GM10266 (cell line): ENCODE measurements around the gene COBL.

Source experiments
- DNase-seq: peaks from one replicate; pipeline ENCODE4 v3.0.0; 2012; ENCODE audit errors: extremely low spot score
- CTCF ChIP-seq: IDR thresholded peaks from 2 replicates; pipeline ENCODE4 v1.5.1; 2012; ENCODE audit warnings: mild to moderate bottlenecking, low read depth; ENCODE audit not compliant: control insufficient read depth, insufficient read depth; ENCODE audit errors: missing control alignments

Gene COBL

GRCh38 chr7:51118628-51119027 is 198.0 kb downstream of the COBL start:
- no peak for TF ChIP-seq CTCF
- DNase-seq, result no peak

DNA sequence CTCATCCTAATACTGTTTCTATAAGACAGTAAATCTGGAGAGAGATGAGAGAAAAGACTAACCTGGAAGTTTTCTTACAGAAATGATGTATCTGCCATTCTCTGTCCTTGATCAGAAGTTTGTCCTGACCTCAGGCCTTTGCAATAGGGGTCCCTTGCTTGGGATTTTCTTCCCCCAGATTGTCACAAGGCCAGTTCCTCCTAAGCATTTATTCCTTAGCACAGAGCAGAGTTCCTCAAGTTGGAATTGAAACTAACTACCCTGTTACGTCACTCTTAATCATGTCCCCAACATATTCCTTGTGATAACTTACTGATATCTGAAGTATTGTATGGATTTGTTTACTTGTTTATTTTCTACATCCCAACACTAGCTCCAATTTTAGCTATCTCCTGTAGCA is 202.1 kb downstream of the COBL start:
- DNase-seq, result no peak
- TF ChIP-seq CTCF, result no peak

DNA sequence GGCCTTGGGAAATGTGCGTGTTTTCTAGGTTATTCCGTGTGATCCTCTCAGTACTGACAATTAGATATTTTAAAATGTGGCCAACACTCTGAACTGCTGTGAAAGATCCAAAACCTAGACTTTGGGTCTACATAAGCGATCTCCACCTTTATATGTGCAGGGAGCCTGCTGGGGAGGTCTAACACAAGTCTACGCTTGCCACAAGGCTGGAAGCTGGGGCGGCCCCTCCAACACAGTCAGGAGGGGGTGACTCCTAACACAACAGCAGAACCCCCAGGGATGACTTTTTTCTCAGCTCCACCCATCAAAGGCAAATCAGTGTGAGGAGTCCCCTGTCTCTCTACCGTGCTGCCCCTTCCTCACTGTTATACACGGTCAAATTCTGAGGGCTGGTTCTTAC is 202.6 kb downstream of the COBL start:
- TF ChIP-seq CTCF, result no peak
- DNase-seq, result no peak

DNA sequence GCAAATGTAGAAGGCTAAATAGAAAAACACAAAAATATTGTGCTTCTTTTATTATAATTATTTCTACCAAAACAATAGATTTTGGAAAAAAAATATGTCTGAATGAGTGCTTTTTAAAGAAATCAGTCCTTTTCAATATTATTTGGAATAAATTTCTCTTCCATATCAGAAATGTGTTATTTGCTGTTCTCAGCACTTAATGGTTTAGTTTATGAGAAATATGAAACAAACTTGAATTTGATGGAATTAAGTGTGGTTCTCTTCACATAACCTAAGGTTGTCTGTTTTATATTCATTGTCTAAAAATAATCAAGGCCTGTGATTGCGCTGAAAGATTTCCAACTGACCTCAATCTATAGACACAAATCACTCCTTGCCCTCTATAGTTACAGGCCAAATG is 203.0 kb downstream of the COBL start:
- no peak for DNase-seq
- no peak for TF ChIP-seq CTCF

GRCh38 chr7:51111241-51111940 is 205.2 kb downstream of the COBL start:
- no peak for TF ChIP-seq CTCF
- DNase-seq, result no peak

DNA sequence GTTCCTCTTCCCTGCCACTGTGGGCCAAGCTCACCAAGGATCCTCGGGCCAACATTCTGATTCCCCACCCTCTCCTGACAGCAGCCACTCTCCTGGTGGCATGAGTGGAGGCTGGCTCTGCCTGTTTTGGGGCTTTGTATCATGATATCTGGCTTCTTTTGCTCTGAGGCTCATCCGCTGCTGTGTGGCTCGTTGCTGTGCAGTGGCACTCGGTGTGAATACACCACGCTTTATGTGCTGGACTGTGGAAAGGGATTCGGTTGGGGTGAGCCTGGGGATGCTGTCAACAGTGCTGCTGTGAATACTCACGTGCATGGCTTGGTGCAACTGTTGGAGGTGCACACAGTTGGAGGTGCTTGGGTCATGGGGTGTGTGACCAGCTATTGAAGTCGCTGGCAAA is 208.5 kb downstream of the COBL start:
- no peak for TF ChIP-seq CTCF

DNA sequence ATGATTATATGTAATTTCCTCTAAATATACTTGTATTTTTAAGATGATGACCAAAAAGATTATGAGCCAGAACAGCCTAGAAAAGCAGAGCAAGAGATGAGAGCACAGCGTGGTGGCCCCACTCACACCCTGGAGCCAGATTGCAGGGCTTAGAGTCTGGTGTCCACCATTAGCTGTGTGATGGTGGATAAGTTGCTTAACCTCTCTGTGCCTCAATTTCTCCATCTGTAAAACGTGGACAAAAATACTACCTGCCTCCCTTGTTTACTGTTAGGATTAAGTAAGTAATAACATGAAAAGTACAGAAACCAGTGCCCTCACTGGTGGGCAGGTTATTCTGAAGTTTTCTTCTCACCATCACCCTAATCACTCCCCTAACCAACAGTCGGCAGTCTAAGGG is 212.3 kb downstream of the COBL start:
- no peak for TF ChIP-seq CTCF
- no peak for DNase-seq

More for the DNA sequence above, 208.5 kb downstream of the COBL start:
- DNase-seq, result no peak
